HepG2 (cell line): Measurements from ENCODE around the gene IYD. TPM values are rescaled to one million over a fixed set of nuclear protein-coding genes. Genes with fewer than 3 reads are reported as not detected.

Experiments
- ATAC-seq: fragments of 200-7000 bp; cut with Tn5 transposase; 3 replicates; pipeline ENCODE4 v1.9.1; 2020; ENCODE audit warnings: mild to moderate bottlenecking, moderate library complexity
- BruUV-seq: library from RNA; stranded (reverse); fragments of 400-500 nt; replicated peaks from 2 replicates; lab custom pipeline; 2021; lab: Mats Ljungman, UMichigan
- CTCF ChIA-PET: fragments of 300-600 bp; formaldehyde crosslinking; extraction: SDS; loops from one replicate; lab custom pipeline; 2021; ENCODE audit warnings: low total read pairs, inconsistent platforms, low intra/inter-chr PET ratio; lab: Yijun Ruan, JAX
- POLR2A ChIA-PET: fragments of 350-600 bp; sonication (Branson Sonifier 250); formaldehyde crosslinking; loops from one replicate; lab custom pipeline; 2020; ENCODE audit warnings: antibody characterized with exemption, inconsistent platforms; lab: Yijun Ruan, JAX
- DNase-seq: peaks from one replicate; pipeline ENCODE4 v3.0.0-alpha.2; 2015; ENCODE audit warnings: low spot score
- FAIRE-seq: peaks from 3 replicates; lab custom pipeline; 2011; peaks lifted over from hg19 to GRCh38; lab: Jason Lieb, UNC
- H2AFZ ChIP-seq: one replicate; pipeline ENCODE4 v1.6.1; 2011; ENCODE audit warnings: low read length, inconsistent platforms
- H3K27ac ChIP-seq: fragments of 300-600 bp; 3 replicates; pipeline ENCODE4 v1.8.0; 2011; ENCODE audit warnings: mixed run types, mild to moderate bottlenecking, mixed read lengths, low read length, inconsistent platforms; ENCODE audit not compliant: insufficient read depth; ENCODE audit errors: extremely low read length
- H3K27me3 ChIP-seq, 2 experiments: fragments of 200-600 bp in 1 of 2; 2 replicates in 1 of 2; 3 replicates in 1 of 2; pipeline versions ENCODE4 v1.6.0 to v1.8.0; 2011; ENCODE audit warnings: low read length in 2 of 2, mild to moderate bottlenecking in 2 of 2, moderate library complexity in 2 of 2, inconsistent platforms in 1 of 2; ENCODE audit not compliant: insufficient read depth in 2 of 2, control insufficient read depth in 1 of 2
- H3K36me3 ChIP-seq, 2 experiments: fragments of 200-600 bp in 1 of 2; replicated peaks in 1 of 2; 2 replicates in 1 of 2; 3 replicates in 1 of 2; pipeline versions ENCODE4 v1.5.1 to v1.8.0; 2011; ENCODE audit warnings: low read length in 2 of 2, inconsistent platforms in 1 of 2; ENCODE audit not compliant: insufficient read depth in 2 of 2, control insufficient read depth in 1 of 2
- H3K4me1 ChIP-seq: 2 replicates; pipeline ENCODE4 v1.5.1; 2012; ENCODE audit warnings: low read length, inconsistent platforms; ENCODE audit not compliant: insufficient read depth
- H3K4me2 ChIP-seq: 2 replicates; pipeline ENCODE4 v1.6.0; 2011; ENCODE audit warnings: low read depth, low read length, inconsistent platforms
- H3K4me3 ChIP-seq, 3 experiments: fragments of 200-600 bp in 1 of 3; sonication (generic), shearing (Covaris generic) in 1 of 3; replicated peaks in 1 of 3; 2 replicates each; pipeline ENCODE4 v1.5.1; 2011 to 2016; ENCODE audit warnings: low read length in 3 of 3, inconsistent platforms in 2 of 3, low read depth in 2 of 3, mild to moderate bottlenecking in 2 of 3, control low read depth in 1 of 3, mixed read lengths in 1 of 3; ENCODE audit not compliant: insufficient read depth in 1 of 3
- H3K79me2 ChIP-seq: one replicate; pipeline ENCODE4 v1.6.1; 2011; ENCODE audit warnings: low read length, inconsistent platforms; ENCODE audit not compliant: insufficient read depth
- H3K9ac ChIP-seq: 2 replicates; pipeline ENCODE4 v1.6.0; 2011; ENCODE audit warnings: mild to moderate bottlenecking, low read depth, low read length, inconsistent platforms; ENCODE audit not compliant: insufficient read depth
- H3K9me3 ChIP-seq: 2 replicates; pipeline ENCODE4 v1.5.1; 2012; ENCODE audit warnings: mild to moderate bottlenecking, low read length
- H4K20me1 ChIP-seq: 2 replicates; pipeline ENCODE4 v1.6.0; 2011; ENCODE audit warnings: inconsistent platforms, mild to moderate bottlenecking, low read length, moderate library complexity; ENCODE audit not compliant: insufficient read depth
- ATF3 ChIP-seq: sonication (generic); formaldehyde crosslinking; IDR thresholded peaks from 2 replicates; pipeline ENCODE4 v1.4.0; 2020; ENCODE audit warnings: missing genetic modification reagents
- KDM6A ChIP-seq: IDR thresholded peaks from 2 replicates; pipeline ENCODE4 v1.6.1; 2016; ENCODE audit warnings: low read depth
- MTF2 ChIP-seq: sonication (generic); formaldehyde crosslinking; IDR thresholded peaks from 2 replicates; pipeline ENCODE4 v1.5.0; 2020; ENCODE audit warnings: missing genetic modification reagents, borderline replicate concordance
- ONECUT2 ChIP-seq: sonication (generic); formaldehyde crosslinking; IDR thresholded peaks from 2 replicates; pipeline ENCODE4 v1.4.0; 2020; ENCODE audit warnings: missing genetic modification reagents
- PHF5A ChIP-seq: IDR thresholded peaks from one replicate; pipeline ENCODE4 v1.6.1; 2018; ENCODE audit warnings: low read depth, missing genetic modification reagents; ENCODE audit not compliant: unreplicated experiment
- RAD51 ChIP-seq: fragments of 450-650 bp; IDR thresholded peaks from 2 replicates; pipeline ENCODE4 v1.6.1; 2016; ENCODE audit warnings: borderline replicate concordance
- TBX2 ChIP-seq: sonication (generic); formaldehyde crosslinking; IDR thresholded peaks from 2 replicates; pipeline ENCODE4 v1.5.0; 2020; ENCODE audit warnings: missing genetic modification reagents, mild to moderate bottlenecking, borderline replicate concordance
- USF2 ChIP-seq, 2 experiments: sonication (generic) in 1 of 2; formaldehyde crosslinking in 1 of 2; IDR thresholded peaks; 2 replicates each; pipeline versions ENCODE4 v1.5.1 to v1.6.1; 2011 to 2020; ENCODE audit warnings: borderline replicate concordance in 1 of 2, low read depth in 1 of 2, low read length in 1 of 2, mild to moderate bottlenecking in 1 of 2, missing genetic modification reagents in 1 of 2, moderate library complexity in 1 of 2
- ZNF12 ChIP-seq: sonication (generic); formaldehyde crosslinking; IDR thresholded peaks from 2 replicates; pipeline ENCODE4 v1.5.0; 2020; ENCODE audit warnings: missing genetic modification reagents
- ZNF180 ChIP-seq: sonication (generic); formaldehyde crosslinking; IDR thresholded peaks from 2 replicates; pipeline ENCODE4 v1.4.0; 2020; ENCODE audit warnings: low read depth, missing genetic modification reagents, borderline replicate concordance
- ZNF7 ChIP-seq: IDR thresholded peaks from 2 replicates; pipeline ENCODE4 v1.6.1; 2016; ENCODE audit warnings: missing biosample characterization, missing genetic modification reagents
- ZNF800 ChIP-seq: sonication (generic); formaldehyde crosslinking; IDR thresholded peaks from 2 replicates; pipeline ENCODE4 v1.4.0; 2020; ENCODE audit warnings: missing genetic modification reagents
- WGBS: methylation state at CpG from one replicate; pipeline ENCODE4 v1.1.6; 2017; ENCODE audit warnings: low lambda C conversion rate; 5-methylcytosine and 5-hydroxymethylcytosine counted together
- in situ Hi-C: cut with HindIII; loops from 2 replicates; pipeline ENCODE4 v1.10.0; 2017; ENCODE audit warnings: low pct_unique_long_range_greater_than_20kb; ENCODE audit not compliant: extremely low pct_ligation_motif_present
- intact Hi-C: fragments of 100-400 bp; cut with micrococcal nuclease; formaldehyde crosslinking; loops from one replicate; pipeline ENCODE4 v1.10.0; 2022; ENCODE audit not compliant: unreplicated experiment
- polyA plus RNA-seq, 8 experiments: library from polyadenylated mRNA; depleted of rRNA in 3 of 8; stranded (reverse) in 7 of 8; unstranded in 1 of 8; fragments of >200 nt; fragmentation: Illumina TruSeq in 4 of 8; extraction: Trizol in 4 of 8; gene quantifications; 2 replicates each; pipeline versions ENCODE4 v1.2.1 to v1.2.3, GENCODE V29; 2011 to 2016; ENCODE audit warnings: low read depth in 4 of 8, missing spikeins in 1 of 8, mixed read lengths in 1 of 8; ENCODE audit not compliant: insufficient read depth in 1 of 8
- total RNA-seq, 5 experiments: library from RNA; depleted of rRNA; stranded (reverse); fragments of >200 nt; fragmentation: Illumina TruSeq; extraction: Trizol; gene quantifications; 2 replicates each; pipeline ENCODE4 v1.2.3, GENCODE V29; 2016; ENCODE audit warnings: low read depth in 1 of 5

IYD gene
- total and polyA plus RNA-seq, 2 of the 13 experiments (the other 11 are each of a cell fraction or from before 2014, with no cell fraction given): 0.01 to 0.46 TPM

GRCh38 chr6:150450918-150451317 lies 82.1 kb downstream of the IYD start:
- Histone ChIP-seq H3K79me2 (no peaks in the 10 kb centered on the region), H3K27ac (no peak overlapping the region), H3K27me3 (no peaks in the 10 kb centered on the region; a peak in 1 of 5 replicates), H3K36me3 (no peaks in the 10 kb centered on the region), H2AFZ (no peak overlapping the region), H3K4me2 (no peak overlapping the region), H4K20me1 (no peaks in the 10 kb centered on the region), H3K4me3 (no peak overlapping the region), H3K4me1 (no peaks in the 10 kb centered on the region), H3K9me3 (no peaks in the 10 kb centered on the region), H3K9ac (no peak overlapping the region)
- FAIRE-seq (no peak), ATAC-seq (no peak), DNase-seq (no peak)
- no TSS peak for BruUV-seq
- POLR2A ChIA-PET: no interaction called here
- CTCF ChIA-PET: no interaction called here
- intact Hi-C loops: no loop called here
- TF ChIP-seq ZNF7 (CRISPR knock-in tag) (no peak), RAD51 (peak; percentile 68; the same call in 1 of the 2 replicates), USF2 (IDR thresholded peaks at IDR 0.05; ENCODE audit: low read depth, low read length) (0 out of 2 replicates have a peak, but pooled peaks have one; percentile 13), USF2 (CRISPR knock-in tag; IDR thresholded peaks at IDR 0.05; ENCODE audit: borderline replicate concordance) (no peak)
- WGBS: 24% methylated on average over 3 of the region's 3 CpGs
- in situ Hi-C loops: no loop called here

GRCh38 chr6:150451807-150452427 lies 83.1 kb downstream of the IYD start:
- 36% methylated on average over 13 of the region's 13 CpGs for WGBS
- TF ChIP-seq KDM6A (CRISPR knock-in tag) (no peak), PHF5A (CRISPR knock-in tag) (no peak), MTF2 (no peak), ONECUT2 (CRISPR knock-in tag) (no peak), ZNF180 (CRISPR knock-in tag) (no peak), ZNF12 (CRISPR knock-in tag) (no peak), ZNF800 (CRISPR knock-in tag) (no peak), ATF3 (CRISPR knock-in tag) (no peak), TBX2 (CRISPR knock-in tag) (no peak)

More at GRCh38 chr6:150451807-150452427, 83.1 kb downstream of the IYD start:
- H3K27me3 ChIP-seq: no peaks in the 10 kb centered on the region; a peak in 1 of 5 replicates
- H3K9me3 ChIP-seq: no peaks in the 10 kb centered on the region
- ChIA-PET POLR2A (no interaction called here), CTCF (no interaction called here)
- H3K9ac ChIP-seq: no peak overlapping the region
- no peaks in the 10 kb centered on the region for H3K79me2 ChIP-seq
- no peaks in the 10 kb centered on the region for H3K4me1 ChIP-seq
- no peaks in the 10 kb centered on the region for H4K20me1 ChIP-seq
- DNase-seq (no peak), FAIRE-seq (no peak), ATAC-seq (no peak)
- H3K27ac ChIP-seq: no peak overlapping the region
- no peak overlapping the region for H2AFZ ChIP-seq
- H3K4me3 ChIP-seq: no peak overlapping the region
- intact Hi-C loops: no loop called here
- BruUV-seq: no TSS peak
- H3K36me3 ChIP-seq: no peaks in the 10 kb centered on the region
- in situ Hi-C loops: no loop called here
- H3K4me2 ChIP-seq: no peak overlapping the region
